HepG2 (cell line): ENCODE results near the gene TCOF1. TPM values are rescaled to one million over a fixed set of nuclear protein-coding genes. Genes with fewer than 3 reads are reported as not detected.

ENCODE experiments used
- ASH2L ChIP-seq: fragments of 300-600, 200-600 bp; sonication (generic); IDR thresholded peaks from 2 replicates; pipeline ENCODE4 v1.7.0; 2017; ENCODE audit warnings: low read depth, mild to moderate bottlenecking, moderate library complexity, mixed read lengths, low read length; ENCODE audit not compliant: insufficient read length
- BCL3 ChIP-seq: sonication (generic); formaldehyde crosslinking; IDR thresholded peaks from 2 replicates; pipeline ENCODE4 v1.5.1; 2020; ENCODE audit warnings: mild to moderate bottlenecking, missing genetic modification reagents, moderate library complexity
- GLMP ChIP-seq: sonication (generic); formaldehyde crosslinking; IDR thresholded peaks from 2 replicates; pipeline ENCODE4 v1.9.0; 2021; ENCODE audit warnings: missing genetic modification reagents, mild to moderate bottlenecking, borderline replicate concordance
- HOXA7 ChIP-seq: sonication (generic); formaldehyde crosslinking; IDR thresholded peaks from 2 replicates; pipeline ENCODE4 v1.8.1; 2022; ENCODE audit warnings: mild to moderate bottlenecking, missing genetic modification reagents, moderate library complexity
- KDM4B ChIP-seq: sonication (generic); formaldehyde crosslinking; IDR thresholded peaks from 2 replicates; pipeline ENCODE4 v1.4.0; 2020; ENCODE audit warnings: missing genetic modification reagents
- KLF13 ChIP-seq: sonication (generic); formaldehyde crosslinking; IDR thresholded peaks from 2 replicates; pipeline ENCODE4 v1.4.0; 2020; ENCODE audit warnings: mild to moderate bottlenecking, missing genetic modification reagents
- NFE2L1 ChIP-seq: sonication (generic); formaldehyde crosslinking; IDR thresholded peaks from 2 replicates; pipeline ENCODE4 v1.4.0; 2020; ENCODE audit warnings: missing genetic modification reagents, mild to moderate bottlenecking, borderline replicate concordance
- POLR2AphosphoS2 ChIP-seq: IDR thresholded peaks from 2 replicates; pipeline ENCODE4 v1.6.1; 2011; ENCODE audit warnings: low read depth, low read length, improper control_type of control experiment
- PTBP1 ChIP-seq: fragments of 200-400 bp; formaldehyde crosslinking; IDR thresholded peaks from 2 replicates; pipeline ENCODE4 v1.6.1; 2018; ENCODE audit warnings: low read length, low read depth; ENCODE audit not compliant: poor library complexity, severe bottlenecking
- TFDP1 ChIP-seq: IDR thresholded peaks from 2 replicates; pipeline ENCODE4 v1.6.1; 2016; ENCODE audit warnings: missing compliant biosample characterization, missing genetic modification reagents, borderline replicate concordance
- WIZ ChIP-seq: sonication (generic); formaldehyde crosslinking; IDR thresholded peaks from 2 replicates; pipeline ENCODE4 v1.5.1; 2020; ENCODE audit warnings: mild to moderate bottlenecking, missing genetic modification reagents
- ZBTB42 ChIP-seq: sonication (generic); formaldehyde crosslinking; IDR thresholded peaks from 2 replicates; pipeline ENCODE4 v1.5.0; 2020; ENCODE audit warnings: mild to moderate bottlenecking, missing genetic modification reagents
- ZNF230 ChIP-seq: sonication (generic); formaldehyde crosslinking; IDR thresholded peaks from 2 replicates; pipeline ENCODE4 v1.4.0; 2020; ENCODE audit warnings: mild to moderate bottlenecking, missing genetic modification reagents
- ZNF34 ChIP-seq: sonication (generic); formaldehyde crosslinking; IDR thresholded peaks from 2 replicates; pipeline ENCODE4 v1.4.0; 2020; ENCODE audit warnings: mild to moderate bottlenecking, missing genetic modification reagents, borderline replicate concordance
- ZXDC ChIP-seq: sonication (generic); formaldehyde crosslinking; IDR thresholded peaks from 2 replicates; pipeline ENCODE4 v1.5.0; 2020; ENCODE audit warnings: mild to moderate bottlenecking, missing genetic modification reagents
- polyA plus RNA-seq, 8 experiments: library from polyadenylated mRNA; depleted of rRNA in 3 of 8; stranded (reverse) in 7 of 8; unstranded in 1 of 8; fragments of >200 nt; fragmentation: Illumina TruSeq in 4 of 8; extraction: Trizol in 4 of 8; gene quantifications; 2 replicates each; pipeline versions ENCODE4 v1.2.1 to v1.2.3, GENCODE V29; 2011 to 2016; ENCODE audit warnings: low read depth in 4 of 8, missing spikeins in 1 of 8, mixed read lengths in 1 of 8; ENCODE audit not compliant: insufficient read depth in 1 of 8
- total RNA-seq, 5 experiments: library from RNA; depleted of rRNA; stranded (reverse); fragments of >200 nt; fragmentation: Illumina TruSeq; extraction: Trizol; gene quantifications; 2 replicates each; pipeline ENCODE4 v1.2.3, GENCODE V29; 2016; ENCODE audit warnings: low read depth in 1 of 5
- TF ChIP-seq, protein P1 (sequence below): IDR thresholded peaks from 2 replicates; pipeline ENCODE4 v1.6.1; 2012; ENCODE audit warnings: low read depth, low read length, improper control_type of control experiment
- TF ChIP-seq, protein P2 (sequence below): sonication (generic); formaldehyde crosslinking; IDR thresholded peaks from 2 replicates; pipeline ENCODE4 v1.4.0; 2020; ENCODE audit warnings: missing genetic modification reagents, borderline replicate concordance

The TCOF1 gene
- total and polyA plus RNA-seq, 2 of the 13 experiments (the other 11 are each of a cell fraction or from before 2014, with no cell fraction given), result 10.1 to 41.6 TPM

DNA sequence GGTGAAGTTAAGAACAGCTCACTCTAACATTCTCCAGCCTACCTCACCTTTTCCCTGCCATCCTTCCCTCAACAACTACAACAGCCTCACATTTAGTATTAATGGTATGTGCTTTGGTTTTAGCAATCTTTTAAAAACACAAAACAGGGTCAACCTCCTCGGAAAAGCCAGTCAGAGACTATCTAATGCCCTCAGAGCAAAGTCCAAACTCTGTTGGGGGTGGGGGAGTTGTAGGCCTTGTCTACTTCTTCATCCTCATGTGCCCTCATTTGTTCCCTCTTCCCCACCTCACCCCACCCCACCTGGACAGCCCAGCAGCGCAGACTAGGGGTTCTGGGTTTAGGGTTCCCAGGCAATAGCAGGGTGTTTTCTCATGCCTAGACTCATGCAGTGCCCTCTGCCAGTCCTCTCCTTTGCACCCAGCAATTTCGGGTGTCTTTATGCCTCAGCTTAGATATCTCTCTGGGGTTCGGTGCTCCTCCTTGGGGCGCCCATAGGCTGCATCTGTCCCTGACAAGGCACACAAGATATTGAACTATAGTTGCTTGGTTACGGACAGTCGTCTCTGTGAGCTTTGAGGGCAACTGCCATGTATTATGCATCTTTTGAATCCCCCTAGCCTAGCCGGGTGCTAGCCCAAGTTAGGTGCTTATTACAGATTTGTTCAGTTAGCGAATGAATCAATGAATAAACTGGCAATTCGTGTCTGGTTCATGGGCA lies 762 bp upstream of the TCOF1 start (continued):
- TF ChIP-seq GLMP (CRISPR knock-in tag), result no peak
- TF ChIP-seq KLF13 (CRISPR knock-in tag), result no peak
- no peak for TF ChIP-seq POLR2AphosphoS2
- TF ChIP-seq, protein P1, sequence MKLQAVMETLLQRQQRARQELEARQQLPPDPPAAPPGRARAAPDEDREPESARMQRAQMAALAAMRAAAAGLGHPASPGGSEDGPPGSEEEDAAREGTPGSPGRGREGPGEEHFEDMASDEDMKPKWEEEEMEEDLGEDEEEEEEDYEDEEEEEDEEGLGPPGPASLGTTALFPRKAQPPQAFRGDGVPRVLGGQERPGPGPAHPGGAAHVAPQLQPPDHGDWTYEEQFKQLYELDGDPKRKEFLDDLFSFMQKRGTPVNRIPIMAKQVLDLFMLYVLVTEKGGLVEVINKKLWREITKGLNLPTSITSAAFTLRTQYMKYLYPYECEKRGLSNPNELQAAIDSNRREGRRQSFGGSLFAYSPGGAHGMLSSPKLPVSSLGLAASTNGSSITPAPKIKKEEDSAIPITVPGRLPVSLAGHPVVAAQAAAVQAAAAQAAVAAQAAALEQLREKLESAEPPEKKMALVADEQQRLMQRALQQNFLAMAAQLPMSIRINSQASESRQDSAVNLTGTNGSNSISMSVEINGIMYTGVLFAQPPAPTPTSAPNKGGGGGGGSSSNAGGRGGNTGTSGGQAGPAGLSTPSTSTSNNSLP, result no peak
- no peak for TF ChIP-seq WIZ (CRISPR knock-in tag)
- no peak for TF ChIP-seq ZBTB42
- TF ChIP-seq, protein P2, sequence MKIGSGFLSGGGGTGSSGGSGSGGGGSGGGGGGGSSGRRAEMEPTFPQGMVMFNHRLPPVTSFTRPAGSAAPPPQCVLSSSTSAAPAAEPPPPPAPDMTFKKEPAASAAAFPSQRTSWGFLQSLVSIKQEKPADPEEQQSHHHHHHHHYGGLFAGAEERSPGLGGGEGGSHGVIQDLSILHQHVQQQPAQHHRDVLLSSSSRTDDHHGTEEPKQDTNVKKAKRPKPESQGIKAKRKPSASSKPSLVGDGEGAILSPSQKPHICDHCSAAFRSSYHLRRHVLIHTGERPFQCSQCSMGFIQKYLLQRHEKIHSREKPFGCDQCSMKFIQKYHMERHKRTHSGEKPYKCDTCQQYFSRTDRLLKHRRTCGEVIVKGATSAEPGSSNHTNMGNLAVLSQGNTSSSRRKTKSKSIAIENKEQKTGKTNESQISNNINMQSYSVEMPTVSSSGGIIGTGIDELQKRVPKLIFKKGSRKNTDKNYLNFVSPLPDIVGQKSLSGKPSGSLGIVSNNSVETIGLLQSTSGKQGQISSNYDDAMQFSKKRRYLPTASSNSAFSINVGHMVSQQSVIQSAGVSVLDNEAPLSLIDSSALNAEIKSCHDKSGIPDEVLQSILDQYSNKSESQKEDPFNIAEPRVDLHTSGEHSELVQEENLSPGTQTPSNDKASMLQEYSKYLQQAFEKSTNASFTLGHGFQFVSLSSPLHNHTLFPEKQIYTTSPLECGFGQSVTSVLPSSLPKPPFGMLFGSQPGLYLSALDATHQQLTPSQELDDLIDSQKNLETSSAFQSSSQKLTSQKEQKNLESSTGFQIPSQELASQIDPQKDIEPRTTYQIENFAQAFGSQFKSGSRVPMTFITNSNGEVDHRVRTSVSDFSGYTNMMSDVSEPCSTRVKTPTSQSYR, result peak; percentile 56; the same call in 1 of the 2 replicates
- no peak for TF ChIP-seq ZNF230 (CRISPR knock-in tag)
- no peak for TF ChIP-seq TFDP1 (CRISPR knock-in tag)
- TF ChIP-seq ASH2L, result peak; percentile 3
- TF ChIP-seq NFE2L1, result no peak
- TF ChIP-seq ZNF34, result peak; percentile 68; the same call in 1 of the 2 replicates
- no peak for TF ChIP-seq KDM4B (CRISPR knock-in tag)
- TF ChIP-seq HOXA7 (CRISPR knock-in tag), result no peak
- no peak for TF ChIP-seq ZXDC
- TF ChIP-seq BCL3 (CRISPR knock-in tag), result no peak
- TF ChIP-seq PTBP1, result no peak
